Activated T-cell treated with anti-CD3 and anti-CD28 coated beads for 24 hours (primary cell): ENCODE data around the gene SCP2.

ENCODE experiments used
- DNase-seq: peaks from one replicate; pipeline ENCODE4 v3.0.0-alpha.2; 2020; ENCODE audit warnings: low read depth

Gene SCP2

GRCh38 chr1:53043271-53043670 lies 116.2 kb downstream of the SCP2 start:
- DNase-seq, result no peak

GRCh38 chr1:53044926-53045325 lies 117.8 kb downstream of the SCP2 start:
- DNase-seq, result no peak

- no peak for DNase-seq
Observed at GRCh38 chr1:53046930-53047329, 119.9 kb downstream of the SCP2 start.

GRCh38 chr1:53047737-53048736 lies 121.0 kb downstream of the SCP2 start:
- no peak for DNase-seq

GRCh38 chr1:53048960-53049573 lies 122.0 kb downstream of the SCP2 start:
- DNase-seq, result no peak

GRCh38 chr1:53049574-53049967 lies 122.5 kb downstream of the SCP2 start:
- no peak for DNase-seq

GRCh38 chr1:53050310-53050709 lies 123.2 kb downstream of the SCP2 start:
- DNase-seq, result no peak

- no peak for DNase-seq
Observed at GRCh38 chr1:53051676-53052075, 124.6 kb downstream of the SCP2 start.

- no peak for DNase-seq
Observed at GRCh38 chr1:53057127-53057526, 130.1 kb downstream of the SCP2 start.

- DNase-seq, result no peak
Observed at GRCh38 chr1:53060579-53060978, 133.5 kb downstream of the SCP2 start.

- DNase-seq, result no peak
Observed at GRCh38 chr1:53061123-53061858, 134.2 kb downstream of the SCP2 start.

- DNase-seq, result no peak
Observed at GRCh38 chr1:53061859-53062707, 135.0 kb downstream of the SCP2 start, which contains the start of gene PODN. Gene PODN (plus strand): TSS chr1:53062213. CDS start chr1:53069856, 7,643 bp downstream.

- DNase-seq, result no peak
Observed at GRCh38 chr1:53062708-53063591, 135.9 kb downstream of the SCP2 start.

- no peak for DNase-seq
Observed at GRCh38 chr1:53063744-53064515, 136.9 kb downstream of the SCP2 start.

GRCh38 chr1:53065391-53065790 lies 138.3 kb downstream of the SCP2 start:
- DNase-seq, result no peak

GRCh38 chr1:53066488-53066887 lies 139.4 kb downstream of the SCP2 start:
- no peak for DNase-seq

GRCh38 chr1:53066891-53067738 lies 140.0 kb downstream of the SCP2 start:
- no peak for DNase-seq

- DNase-seq, result no peak
Observed at GRCh38 chr1:53067886-53068285, 140.8 kb downstream of the SCP2 start.
